K562 (cell line): ENCODE measurements around the gene AGPAT3. TPM values are rescaled to one million over a fixed set of nuclear protein-coding genes. Genes with fewer than 3 reads are reported as not detected.
A peak's percentile ranks its signal among the peaks of the same experiment; 100 is the strongest.

Experiments
- ELF2 ChIP-seq: fragments of 250-450 bp; sonication (Bioruptor Pico); IDR thresholded peaks from 2 replicates; pipeline ENCODE4 v1.5.0; 2021; ENCODE audit warnings: mild to moderate bottlenecking
- FOSL1 ChIP-seq: fragments of 200-800 bp; sonication (Bioruptor generic); conservative IDR thresholded peaks from 2 replicates; pipeline ENCODE4 v1.6.1; 2016; ENCODE audit warnings: missing genetic modification characterization, missing compliant biosample characterization
- GATA2 ChIP-seq: sonication (generic); formaldehyde crosslinking; IDR thresholded peaks from 2 replicates; pipeline ENCODE4 v1.4.0; 2020; ENCODE audit warnings: mild to moderate bottlenecking, missing genetic modification reagents
- JUND ChIP-seq, 2 experiments: IDR thresholded peaks; 2 replicates in 1 of 2; 3 replicates in 1 of 2; pipeline ENCODE4 v1.6.1; 2011; ENCODE audit warnings: borderline replicate concordance in 2 of 2, low read depth in 2 of 2, low read length in 2 of 2, improper control_type of control experiment in 1 of 2, missing biosample characterization in 1 of 2, missing genetic modification characterization in 1 of 2, missing genetic modification reagents in 1 of 2
- NCOA2 ChIP-seq, 2 experiments: fragments of 450-650 bp; IDR thresholded peaks; 2 replicates each; pipeline ENCODE4 v1.6.1; 2018; ENCODE audit warnings: mild to moderate bottlenecking in 2 of 2, moderate library complexity in 1 of 2; ENCODE audit not compliant: partially characterized antibody in 2 of 2
- POLR2A ChIP-seq: fragments of 450-650 bp; conservative IDR thresholded peaks from 2 replicates; pipeline ENCODE4 v1.6.1; 2016
- RBM14 ChIP-seq: fragments of 200-400 bp; formaldehyde crosslinking; IDR thresholded peaks from 2 replicates; pipeline ENCODE4 v1.6.1; 2018; ENCODE audit warnings: low read depth, mild to moderate bottlenecking, low read length, moderate library complexity, borderline replicate concordance; ENCODE audit not compliant: insufficient read depth
- RBM34 ChIP-seq: fragments of 200-400 bp; formaldehyde crosslinking; IDR thresholded peaks from 2 replicates; pipeline ENCODE4 v1.6.1; 2018; ENCODE audit warnings: low read length, borderline replicate concordance; ENCODE audit not compliant: insufficient read depth
- TCF3 ChIP-seq: sonication (generic); formaldehyde crosslinking; IDR thresholded peaks from 2 replicates; pipeline ENCODE4 v1.4.0; 2020; ENCODE audit warnings: mild to moderate bottlenecking, missing genetic modification reagents
- ZBTB17 ChIP-seq: fragments of 450-650 bp; formaldehyde crosslinking; IDR thresholded peaks from 2 replicates; pipeline ENCODE4 v1.4.0; 2020; ENCODE audit warnings: mild to moderate bottlenecking
- ZNF217 ChIP-seq: sonication (generic); formaldehyde crosslinking; IDR thresholded peaks from 2 replicates; pipeline ENCODE4 v1.8.0; 2022; ENCODE audit warnings: mild to moderate bottlenecking, missing genetic modification reagents
- ZNF23 ChIP-seq: fragments of 250-450 bp; sonication (Bioruptor Pico); IDR thresholded peaks from 2 replicates; pipeline ENCODE4 v1.4.0; 2020; ENCODE audit warnings: mild to moderate bottlenecking
- ZNF280B ChIP-seq: fragments of 250-450 bp; sonication (Bioruptor Pico); IDR thresholded peaks from 2 replicates; pipeline ENCODE4 v1.5.1; 2021; ENCODE audit warnings: mild to moderate bottlenecking
- ZNF740 ChIP-seq, 3 experiments: fragments of 200-800 bp in 1 of 3; sonication (Bioruptor generic) in 1 of 3; sonication (generic) in 1 of 3; formaldehyde crosslinking in 1 of 3; IDR thresholded peaks; 2 replicates each; pipeline versions ENCODE4 v1.6.1 to v1.8.0; 2016 to 2022; ENCODE audit warnings: mild to moderate bottlenecking in 2 of 3, missing compliant biosample characterization in 2 of 3, missing genetic modification characterization in 2 of 3, missing genetic modification reagents in 1 of 3
- polyA plus RNA-seq, 8 experiments: library from polyadenylated mRNA; depleted of rRNA in 4 of 8; stranded (reverse) in 5 of 8; unstranded in 3 of 8; fragments of >200 nt; fragmentation: Nextera tagmentation in 2 of 8; fragmentation: Illumina TruSeq in 1 of 8; extraction: Ambion mirVana in 2 of 8; extraction: Trizol in 1 of 8; gene quantifications; 2 replicates each; pipeline versions ENCODE4 v1.2.1 to v1.2.3, GENCODE V29; 2011 to 2014; ENCODE audit warnings: inconsistent platforms in 1 of 8, missing spikeins in 1 of 8
- total RNA-seq, 7 experiments: library from RNA; depleted of rRNA in 6 of 7; stranded (reverse); fragments of >200 nt in 6 of 7; fragmentation: Illumina TruSeq in 2 of 7; extraction: Trizol in 2 of 7; gene quantifications; 2 replicates each; pipeline versions ENCODE4 v1.2.1 to v1.2.3, GENCODE V29; 2011 to 2021; ENCODE audit warnings: low replicate concordance in 1 of 7
- TF ChIP-seq, protein P1 (sequence below): fragments of 250-450 bp; sonication (Bioruptor Pico); IDR thresholded peaks from 2 replicates; pipeline ENCODE4 v1.5.0; 2020; ENCODE audit warnings: mild to moderate bottlenecking
- TF ChIP-seq, protein P2 (sequence below): sonication (generic); formaldehyde crosslinking; IDR thresholded peaks from 2 replicates; pipeline ENCODE4 v1.4.0; 2020; ENCODE audit warnings: mild to moderate bottlenecking, missing genetic modification reagents

AGPAT3 gene
- total and polyA plus RNA-seq, 9 of the 15 experiments (the other 6 are each of a cell fraction or from before 2014, with no cell fraction given) = 1.5 to 88.4 (median 35.7) TPM

DNA sequence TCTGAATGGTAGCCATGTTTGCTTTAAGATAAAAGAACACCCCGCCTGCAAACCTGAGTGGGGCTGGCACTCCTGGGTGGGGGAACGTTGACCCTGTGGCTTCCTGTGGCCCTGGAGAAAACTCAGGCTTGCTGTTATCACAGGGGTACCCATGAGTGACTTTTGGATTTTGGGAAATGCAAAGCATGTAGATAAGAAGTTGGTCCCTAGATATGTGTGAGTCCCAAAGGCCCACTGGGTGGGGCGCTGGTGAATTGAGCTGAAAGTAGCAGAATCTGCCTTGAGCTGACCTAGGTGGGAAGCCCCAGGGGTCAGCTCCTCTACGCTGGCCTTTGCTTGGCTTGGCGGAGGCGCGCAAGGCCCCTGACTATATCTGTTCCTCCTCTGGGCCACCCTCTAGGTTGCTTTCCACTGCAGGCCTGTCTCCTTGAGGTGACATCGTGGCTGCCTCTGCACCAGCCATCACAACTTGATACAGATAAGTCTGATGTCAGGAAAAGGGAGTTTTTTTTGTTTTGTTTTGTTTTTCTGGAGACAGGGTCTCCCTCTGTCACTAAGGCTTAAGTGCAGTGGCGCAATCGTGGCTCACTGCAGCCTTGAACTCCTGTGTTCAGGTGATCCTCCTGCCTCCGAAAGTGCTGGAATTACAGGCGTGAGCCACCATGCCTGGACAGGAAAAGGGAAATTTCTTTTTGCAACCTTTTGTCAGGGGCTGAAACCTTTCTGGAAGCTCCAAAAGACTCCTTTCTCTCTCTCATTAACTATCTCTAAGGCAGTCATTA is 72.2 kb downstream of the AGPAT3 start (continued):
- TF ChIP-seq, protein P1, sequence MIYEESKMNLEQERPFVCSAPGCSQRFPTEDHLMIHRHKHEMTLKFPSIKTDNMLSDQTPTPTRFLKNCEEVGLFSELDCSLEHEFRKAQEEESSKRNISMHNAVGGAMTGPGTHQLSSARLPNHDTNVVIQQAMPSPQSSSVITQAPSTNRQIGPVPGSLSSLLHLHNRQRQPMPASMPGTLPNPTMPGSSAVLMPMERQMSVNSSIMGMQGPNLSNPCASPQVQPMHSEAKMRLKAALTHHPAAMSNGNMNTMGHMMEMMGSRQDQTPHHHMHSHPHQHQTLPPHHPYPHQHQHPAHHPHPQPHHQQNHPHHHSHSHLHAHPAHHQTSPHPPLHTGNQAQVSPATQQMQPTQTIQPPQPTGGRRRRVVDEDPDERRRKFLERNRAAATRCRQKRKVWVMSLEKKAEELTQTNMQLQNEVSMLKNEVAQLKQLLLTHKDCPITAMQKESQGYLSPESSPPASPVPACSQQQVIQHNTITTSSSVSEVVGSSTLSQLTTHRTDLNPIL (CRISPR knock-in tag) = no peak
- TF ChIP-seq TCF3 (peak; percentile 21; the same call in 1 of the 2 replicates), RBM14 (no peak), ZNF23 (no peak), FOSL1 (tag) (no peak), ELF2 (CRISPR knock-in tag) (no peak), ZNF740 (CRISPR knock-in tag; IDR thresholded peaks at IDR 0.05) (no peak), ZNF740 (tag; IDR thresholded peaks at IDR 0.05) (no peak), ZNF280B (CRISPR knock-in tag) (no peak), NCOA2 (IDR thresholded peaks at IDR 0.05; ENCODE audit: partially characterized antibody in 2 of 2) (no peak), RBM34 (no peak), POLR2A (no peak), ZNF217 (CRISPR knock-in tag) (no peak), GATA2 (CRISPR knock-in tag) (no peak), ZBTB17 (CRISPR knock-in tag) (no peak), JUND (IDR thresholded peaks at IDR 0.05; ENCODE audit: borderline replicate concordance, low read depth, low read length) (no peak), JUND (tag; IDR thresholded peaks at IDR 0.05; ENCODE audit: borderline replicate concordance, low read depth, low read length) (no peak)
- TF ChIP-seq, protein P2, sequence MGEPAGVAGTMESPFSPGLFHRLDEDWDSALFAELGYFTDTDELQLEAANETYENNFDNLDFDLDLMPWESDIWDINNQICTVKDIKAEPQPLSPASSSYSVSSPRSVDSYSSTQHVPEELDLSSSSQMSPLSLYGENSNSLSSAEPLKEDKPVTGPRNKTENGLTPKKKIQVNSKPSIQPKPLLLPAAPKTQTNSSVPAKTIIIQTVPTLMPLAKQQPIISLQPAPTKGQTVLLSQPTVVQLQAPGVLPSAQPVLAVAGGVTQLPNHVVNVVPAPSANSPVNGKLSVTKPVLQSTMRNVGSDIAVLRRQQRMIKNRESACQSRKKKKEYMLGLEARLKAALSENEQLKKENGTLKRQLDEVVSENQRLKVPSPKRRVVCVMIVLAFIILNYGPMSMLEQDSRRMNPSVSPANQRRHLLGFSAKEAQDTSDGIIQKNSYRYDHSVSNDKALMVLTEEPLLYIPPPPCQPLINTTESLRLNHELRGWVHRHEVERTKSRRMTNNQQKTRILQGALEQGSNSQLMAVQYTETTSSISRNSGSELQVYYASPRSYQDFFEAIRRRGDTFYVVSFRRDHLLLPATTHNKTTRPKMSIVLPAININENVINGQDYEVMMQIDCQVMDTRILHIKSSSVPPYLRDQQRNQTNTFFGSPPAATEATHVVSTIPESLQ (CRISPR knock-in tag) = no peak
